NOMO-1 treated with dmso at 0.1 percent for 144 hours (cell line): ENCODE data around the gene PPP6C.
"Not testable (repeated sequence)": the region's sequence is repeated elsewhere in the genome, so short reads cannot be mapped to it uniquely, and the experiment has no call there.

Experiments
- DNase-seq: peaks from one replicate; lab custom pipeline; 2025; ENCODE audit not compliant: unreplicated experiment; lab: John Stamatoyannopoulos, UW

Gene PPP6C

GRCh38 chr9:125189361-125190289 is at the start of gene PPP6C:
TSS of gene PPP6C (minus strand) at chr9:125189803. CDS start at chr9:125189718, 85 bp downstream.
- DNase-seq, result peak; percentile 96

DNA sequence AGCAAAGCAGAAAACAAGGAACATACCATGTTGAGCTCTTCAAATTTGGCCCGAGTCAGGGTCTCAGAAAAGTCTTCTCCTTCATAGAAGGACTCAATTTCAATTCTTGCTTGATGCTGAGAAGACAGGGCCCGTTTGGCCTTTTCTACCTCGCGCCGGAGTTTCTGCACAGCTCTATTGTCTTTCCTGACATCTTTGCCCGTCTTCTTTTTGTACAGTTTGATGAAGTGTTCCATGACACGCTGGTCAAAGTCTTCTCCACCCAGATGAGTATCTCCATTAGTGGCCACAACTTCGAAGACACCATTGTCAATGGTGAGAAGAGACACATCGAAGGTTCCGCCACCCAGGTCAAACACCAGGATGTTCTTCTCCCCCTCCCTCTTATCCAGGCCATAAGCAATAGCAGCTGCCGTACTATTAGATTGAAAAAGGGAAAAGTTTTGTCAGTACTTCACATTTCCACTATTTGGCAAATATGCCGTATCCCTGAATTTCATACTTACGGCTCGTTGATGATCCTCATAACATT is 49.4 kb upstream of the PPP6C start:
- no peak for DNase-seq

DNA sequence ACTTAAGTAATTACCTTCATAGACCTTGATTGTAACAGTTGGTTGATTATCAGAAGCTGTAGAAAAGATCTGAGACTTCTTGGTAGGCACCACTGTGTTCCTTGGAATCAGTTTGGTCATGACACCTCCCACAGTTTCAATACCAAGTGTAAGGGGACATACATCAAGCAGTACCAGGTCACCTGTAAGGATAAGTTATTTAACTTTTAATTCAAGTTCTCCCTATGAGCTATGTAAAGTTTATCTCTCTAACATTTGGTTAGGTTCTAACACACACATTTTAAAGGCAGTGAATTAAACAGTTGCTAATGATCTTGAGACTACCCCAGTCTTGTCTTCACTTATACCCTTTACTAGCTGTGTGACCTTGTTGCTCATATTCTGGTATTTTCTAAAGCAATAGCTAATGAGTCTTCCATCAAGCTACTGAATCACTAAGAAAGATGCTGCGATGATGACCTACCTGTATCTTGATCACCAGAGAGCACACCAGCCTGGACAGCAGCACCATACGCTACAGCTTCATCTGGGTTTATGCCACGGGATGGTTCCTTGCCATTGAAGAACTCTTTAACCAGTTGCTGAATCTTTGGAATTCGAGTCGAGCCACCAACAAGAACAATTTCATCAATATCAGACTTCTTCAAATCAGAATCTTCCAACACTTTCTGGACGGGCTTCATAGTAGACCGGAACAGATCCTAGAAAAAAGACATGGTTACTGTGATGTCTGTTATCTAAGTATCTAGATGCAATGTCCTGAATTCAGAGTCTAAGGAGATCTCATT is 48.7 kb upstream of the PPP6C start:
- no peak for DNase-seq

- not testable (repeated sequence) for DNase-seq
Measured at GRCh38 chr9:125236520-125237159, 47.0 kb upstream of the PPP6C start.

- no peak for DNase-seq
Measured at GRCh38 chr9:125235804-125236519, 46.4 kb upstream of the PPP6C start.

GRCh38 chr9:125234099-125234498 is 44.5 kb upstream of the PPP6C start:
- not testable (repeated sequence) for DNase-seq

GRCh38 chr9:125233678-125234077 is 44.1 kb upstream of the PPP6C start:
- DNase-seq, result no peak

- DNase-seq, result no peak
Measured at GRCh38 chr9:125227761-125228160, 38.2 kb upstream of the PPP6C start.

DNA sequence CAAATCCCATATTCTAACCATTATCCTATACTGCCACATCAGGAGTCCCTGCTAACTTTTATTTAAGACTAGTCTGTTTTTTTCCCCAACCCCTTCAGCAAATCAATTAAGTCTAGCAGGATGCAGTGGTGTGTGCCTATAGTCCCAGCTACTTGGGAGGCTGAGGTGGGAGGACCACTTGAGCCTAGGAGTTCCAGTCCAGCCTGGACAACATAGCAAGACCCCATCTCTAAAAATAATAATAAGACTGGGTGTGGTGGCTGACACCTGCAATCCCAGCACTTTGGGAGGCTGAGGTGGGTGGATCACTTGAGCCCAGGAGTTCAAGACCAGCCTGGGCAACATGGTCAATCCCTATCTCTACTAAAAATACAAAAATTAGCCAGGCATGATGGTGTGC is 35.3 kb upstream of the PPP6C start:
- DNase-seq, result not testable (repeated sequence)

DNA sequence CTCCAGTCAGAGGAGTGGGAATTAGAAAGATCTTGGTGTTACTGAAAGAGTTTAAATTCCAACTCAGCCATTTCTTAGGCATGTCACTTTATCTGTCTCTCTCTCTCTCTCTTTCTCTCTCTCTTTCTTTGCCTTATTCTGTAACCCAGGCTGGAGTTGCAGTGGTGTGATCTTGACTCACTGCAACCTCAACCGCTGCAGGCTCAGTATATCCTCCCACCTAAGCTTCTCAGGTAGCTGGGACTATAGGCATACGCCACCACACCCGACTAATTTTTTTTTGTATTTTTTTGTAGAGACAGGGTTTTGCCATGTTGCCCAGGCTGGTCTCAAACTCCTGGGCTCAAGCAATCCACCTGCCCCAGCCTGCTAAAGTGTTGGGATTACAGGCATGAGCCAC is 29.0 kb upstream of the PPP6C start:
- no peak for DNase-seq

GRCh38 chr9:125214186-125214585 is 24.6 kb upstream of the PPP6C start:
- DNase-seq, result no peak

DNA sequence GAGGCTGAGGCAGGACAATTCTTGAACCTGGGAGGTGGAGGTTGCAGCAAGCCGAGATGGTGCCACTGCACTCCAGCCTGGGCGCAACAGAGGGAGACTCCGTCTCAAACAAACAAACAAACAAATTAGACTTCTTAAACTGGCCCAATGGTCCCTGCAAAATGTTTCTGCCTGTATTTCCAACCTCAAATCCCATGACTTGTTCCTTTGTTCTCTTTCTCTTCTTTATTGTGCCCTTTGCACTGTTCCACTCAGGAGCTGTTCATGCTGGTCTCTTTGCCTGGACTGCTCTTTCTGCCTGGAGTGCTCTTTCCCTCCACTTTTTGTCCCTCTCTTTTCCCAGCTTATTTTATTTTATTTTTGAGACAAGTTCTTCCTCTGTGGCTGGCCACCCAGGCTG is 14.9 kb upstream of the PPP6C start:
- no peak for DNase-seq

DNA sequence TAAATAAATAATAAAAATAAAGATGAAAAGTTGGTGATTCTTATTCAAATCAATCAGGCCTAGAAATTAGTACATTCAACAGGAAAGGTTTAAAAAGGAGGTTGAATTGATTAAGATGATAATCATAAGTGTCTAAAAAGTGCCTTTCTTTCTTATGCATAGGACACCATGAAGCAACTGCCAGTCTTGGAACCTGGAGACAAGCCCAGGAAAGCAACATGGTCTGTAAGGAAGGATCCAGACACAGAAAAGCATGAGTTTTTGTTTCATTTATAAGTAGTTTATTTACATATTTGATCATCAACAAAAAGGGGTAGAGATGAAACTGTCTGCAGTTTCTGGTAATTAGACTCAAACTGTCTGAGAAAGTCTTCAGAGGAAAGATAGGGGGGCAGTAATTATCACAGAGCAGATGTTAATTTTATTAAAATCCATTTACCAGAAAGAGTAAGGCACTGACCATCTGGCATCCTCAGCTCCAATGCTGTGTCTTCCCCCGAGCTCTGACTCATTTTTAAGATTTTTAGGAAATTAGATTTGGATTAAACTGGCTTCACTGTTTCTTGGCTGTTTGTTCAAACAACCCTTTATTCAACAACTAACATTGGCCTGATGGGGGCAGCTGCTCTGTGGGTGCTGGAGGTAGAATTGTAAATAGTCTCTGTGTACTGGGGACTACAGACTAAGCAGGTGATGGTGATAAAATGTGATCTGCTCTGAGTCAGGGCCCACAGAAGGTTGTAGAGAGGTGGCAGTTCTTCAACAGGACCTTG is 13.4 kb upstream of the PPP6C start:
- DNase-seq, result no peak

- DNase-seq, result peak; percentile 84
Measured at GRCh38 chr9:125200216-125201047, 10.8 kb upstream of the PPP6C start, which contains the start of gene RABEPK. TSS of gene RABEPK (plus strand) at chr9:125200542. CDS start at chr9:125203014, 2,472 bp downstream.

DNA sequence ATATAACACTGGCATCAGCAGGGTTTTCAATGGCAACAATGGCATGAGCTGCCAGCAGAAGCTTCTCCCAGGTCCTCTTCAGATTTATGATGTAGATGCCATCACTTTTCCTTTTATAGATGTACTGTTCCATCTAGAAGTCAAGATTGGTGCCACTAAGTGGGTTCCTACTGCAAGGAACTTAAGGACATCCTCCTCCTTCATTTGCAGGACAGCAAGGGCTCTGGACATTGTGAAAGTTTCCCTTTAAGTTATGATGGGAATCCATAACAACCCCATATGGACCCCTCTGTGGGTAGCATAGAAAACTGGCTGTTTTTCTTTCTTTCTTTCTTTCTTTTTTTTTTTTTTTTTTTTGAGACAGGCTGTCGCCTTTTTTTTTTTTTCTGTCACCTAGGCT is 6.0 kb upstream of the PPP6C start:
- DNase-seq, result not testable (repeated sequence)

GRCh38 chr9:125194466-125194865 is 4.9 kb upstream of the PPP6C start:
- DNase-seq, result not testable (repeated sequence)

- DNase-seq, result no peak
Measured at GRCh38 chr9:125190361-125190801, 778 bp upstream of the PPP6C start.

DNA sequence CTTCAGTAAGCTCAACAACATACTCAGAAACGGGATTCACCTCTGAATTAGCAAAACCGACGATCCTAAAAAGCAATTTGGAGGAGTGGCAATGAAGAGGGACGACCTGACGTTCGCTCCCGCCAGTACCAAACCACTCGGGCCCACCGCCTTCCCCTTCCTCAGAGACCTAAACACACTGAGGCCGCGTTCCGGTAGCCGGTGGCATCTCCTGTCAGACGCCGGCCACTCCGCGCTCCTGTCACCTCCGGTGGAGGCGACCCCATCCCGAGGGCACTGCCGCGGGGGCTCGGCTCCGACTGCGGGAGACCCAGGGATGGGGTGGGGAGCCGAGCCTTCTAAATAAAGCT is 617 bp downstream of the PPP6C start:
- no peak for DNase-seq

DNA sequence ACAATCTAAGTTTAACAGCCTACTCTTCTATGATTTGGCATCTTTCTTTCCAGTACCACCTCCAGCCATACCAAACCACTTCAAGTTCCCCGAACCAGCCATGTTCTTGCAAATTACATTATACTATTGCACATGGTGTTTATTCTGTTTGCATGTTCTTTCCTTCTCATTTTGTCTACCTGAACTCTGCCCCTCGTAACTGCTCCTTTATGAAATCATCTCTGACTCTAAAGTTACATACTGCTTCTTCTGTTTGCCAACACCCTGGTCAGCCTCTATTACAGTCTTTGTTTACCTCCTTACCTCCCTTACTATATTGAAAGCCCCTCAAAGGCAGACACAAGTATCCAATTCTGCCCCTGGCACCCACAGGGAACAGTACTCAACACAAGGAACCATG is 6.0 kb downstream of the PPP6C start:
- DNase-seq, result no peak
